ENCODE measurements around the gene DDIT3. TPM values are rescaled to one million over a fixed set of nuclear protein-coding genes. Genes with fewer than 3 reads are reported as not detected.

The DDIT3 gene
- total and polyA plus RNA-seq, 2 of the 8 experiments (the other 6 are each of a cell fraction or from before 2014, with no cell fraction given), result 4.9 to 5.7 TPM

GRCh38 chr12:57524814-57525614 lies 4.7 kb upstream of the DDIT3 start:
- DNase-seq (ENCODE audit: low read depth in 1 of 2, low spot score in 2 of 2) (no peak), FAIRE-seq (no peak)
- Histone ChIP-seq H2AFZ (ENCODE audit: low read length) (no peak overlapping the region), H3K23ac (ENCODE audit: insufficient read length) (no peak overlapping the region), H3K14ac (ENCODE audit: insufficient read length) (no peak overlapping the region), H3K27me3 (replicated peaks in 1 of 4; ENCODE audit: control insufficient read depth in 3 of 4, extremely low read depth in 1 of 4, insufficient read depth in 3 of 4, low read length in 3 of 4) (no peaks in the 10 kb centered on the region), H2BK5ac (ENCODE audit: low read depth, low read length) (no peak overlapping the region), H3K9me3 (ENCODE audit: insufficient read depth in 2 of 2, low read depth in 1 of 2, low read length in 1 of 2) (no peaks in the 10 kb centered on the region), H2AK5ac (ENCODE audit: low read depth, low read length) (no peak overlapping the region), H3K4me1 (replicated peaks in 1 of 4; ENCODE audit: control insufficient read depth in 3 of 4, insufficient read depth in 4 of 4, low read length in 3 of 4) (peaks cover 8 to 18% (median 10%) of the 10 kb centered on the region in 4 experiments), H3K79me2 (ENCODE audit: control insufficient read depth in 1 of 2, insufficient read depth in 2 of 2, low read length in 2 of 2) (peaks cover 0 to 9% of the 10 kb centered on the region in 2 experiments; a peak in 1 of 4 replicates), H3K4me3 (ENCODE audit: extremely low read depth in 1 of 4, insufficient read depth in 2 of 4, low read depth in 3 of 4, low read length in 4 of 4) (no peak overlapping the region), H4K8ac (ENCODE audit: extremely low read depth, insufficient read depth, low read length) (peak overlapping the region; percentile 5; the same call in 1 of the 2 replicates), H4K5ac (ENCODE audit: insufficient read length, low read depth, low read length) (no peak overlapping the region), H4K91ac (replicated peaks; ENCODE audit: insufficient read length, low read length) (no peak overlapping the region), H3K23me2 (ENCODE audit: low read depth, low read length) (peaks cover 11% of the 10 kb centered on the region), H2BK120ac (replicated peaks; ENCODE audit: low read depth, low read length) (no peak overlapping the region), H3K56ac (replicated peaks; ENCODE audit: insufficient read length, low read depth, low read length) (no peak overlapping the region), H2BK15ac (ENCODE audit: low read length) (no peak overlapping the region), H3K4me2 (ENCODE audit: insufficient read depth in 1 of 2, low read depth in 2 of 2, low read length in 2 of 2) (no peak overlapping the region; a peak in 1 of 4 replicates), H4K20me1 (replicated peaks in 1 of 2; ENCODE audit: control insufficient read depth in 1 of 2, insufficient read depth in 2 of 2, low read length in 2 of 2) (peaks cover 2 to 13% of the 10 kb centered on the region in 2 experiments), H3K4ac (replicated peaks; ENCODE audit: insufficient read length, low read depth, low read length) (no peak overlapping the region), H3K79me1 (ENCODE audit: low read depth, low read length) (no peaks in the 10 kb centered on the region; the same call in 1 of the 2 replicates), H3K9ac (replicated peaks in 1 of 4; ENCODE audit: extremely low read depth in 1 of 4, low read depth in 3 of 4, low read length in 3 of 4) (no peak overlapping the region), H3K18ac (ENCODE audit: extremely low read depth, low read length) (no peak overlapping the region), H3K36me3 (ENCODE audit: control insufficient read depth in 2 of 4, insufficient read depth in 4 of 4, low read length in 3 of 4) (peaks cover 2 to 40% (median 11%) of the 10 kb centered on the region in 4 experiments; a peak in 6 of 8 replicates), H2BK12ac (ENCODE audit: low read depth, low read length) (no peak overlapping the region), H2BK20ac (ENCODE audit: low read length) (no peak overlapping the region), H3K27ac (ENCODE audit: low read depth, low read length) (no peak overlapping the region)
- CTCF ChIA-PET (ENCODE audit: partially characterized antibody), result interaction anchor here (0.8 to 4.8 kb wide), 11 partner anchors 8 to 100 kb away, joined by 3 to 29 read pairs (median 4); no protein-coding TSS in a partner anchor
- WGBS, 2 experiments (ENCODE audit: extremely low coverage in 1 of 2, insufficient coverage in 1 of 2, insufficient read length in 1 of 2, insufficient replicate concordance in 2 of 2, low coverage in 1 of 2, low lambda C conversion rate in 2 of 2, missing lambda C conversion rate in 1 of 2), result 82% methylated on average over 10 of the region's 11 CpGs; no CpG with 5 or more reads in 1 of the 2 experiments
- TF ChIP-seq EP300 (IDR thresholded peaks at IDR 0.05; ENCODE audit: borderline replicate concordance in 1 of 2, low read depth in 2 of 2, low read length in 2 of 2) (no peak), KDM5A (IDR thresholded peaks at IDR 0.05; ENCODE audit: low read length) (no peak), TAF7 (optimal IDR thresholded peaks at IDR 0.05; ENCODE audit: borderline replicate concordance, low read depth, low read length) (no peak), CHD1 (IDR thresholded peaks at IDR 0.05; ENCODE audit: low read depth, low read length) (no peak), JUN (IDR thresholded peaks at IDR 0.05; ENCODE audit: low read depth, low read length) (no peak), SIN3A (conservative IDR thresholded peaks at IDR 0.05 in 1 of 2, IDR thresholded peaks at IDR 0.05 in 1 of 2; ENCODE audit: low read depth in 1 of 2, low read length in 2 of 2) (no peak), SUZ12 (IDR thresholded peaks at IDR 0.05; ENCODE audit: low read length) (no peak)
- POLR2A ChIA-PET (ENCODE audit: partially characterized antibody), result interaction anchor here (0.6 to 7.3 kb wide), 21 partner anchors 7 to 225 kb away, joined by 3 to 56 read pairs (median 6); partner anchors contain the start of genes DCTN2, OS9 and PIP4K2C

Measured in H1 (cell line).